Psoas muscle (tissue), 8 donors: Measurements from ENCODE around the gene PTGDR2. TPM values are rescaled to one million over a fixed set of nuclear protein-coding genes. Genes with fewer than 3 reads are reported as not detected.

Source experiments
- ATAC-seq, 4 donors: fragments of 200-7000 bp; cut with Tn5 transposase; one replicate each; pipeline ENCODE4 v1.9.1; 2020; ENCODE audit warnings: moderate library complexity in 3 of 4, mild to moderate bottlenecking in 2 of 4
- DNase-seq, 2 donors: peaks; one replicate each; pipeline ENCODE4 v3.0.0-alpha.2; 2020
- H3K27ac ChIP-seq: fragments of 200-600 bp; one replicate; pipeline ENCODE4 v1.8.0; 2022
- H3K27me3 ChIP-seq, 3 donors: fragments of 200-600 bp in 1 of 3; one replicate each; pipeline versions ENCODE4 v1.6.1 to v1.8.0; 2013 to 2022; ENCODE audit warnings: low read length in 2 of 3, mild to moderate bottlenecking in 2 of 3, moderate library complexity in 1 of 3; ENCODE audit not compliant: insufficient read depth in 3 of 3
- H3K36me3 ChIP-seq, 2 donors: fragments of 200-600 bp in 1 of 2; one replicate each; pipeline versions ENCODE4 v1.6.1 to v1.8.0; 2013 to 2022; ENCODE audit warnings: low read depth in 1 of 2, mild to moderate bottlenecking in 1 of 2, moderate library complexity in 1 of 2; ENCODE audit not compliant: insufficient read depth in 1 of 2
- H3K4me1 ChIP-seq: fragments of 200-600 bp; one replicate; pipeline ENCODE4 v1.8.0; 2022
- H3K4me3 ChIP-seq: fragments of 200-600 bp; one replicate; pipeline ENCODE4 v1.8.0; 2022; ENCODE audit warnings: mild to moderate bottlenecking
- H3K9me3 ChIP-seq: fragments of 200-600 bp; one replicate; pipeline ENCODE4 v1.8.0; 2022
- WGBS, 3 donors: extraction: QIAGEN DNeasy Blood & Tissue Kit; methylation state at CpG; one replicate each; pipeline versions ENCODE4 v1.1.6 to v1.1.7; 2013; 5-methylcytosine and 5-hydroxymethylcytosine counted together
- intact Hi-C, 2 donors: fragments of 100-400 bp; cut with DNase I; formaldehyde crosslinking; loops; one replicate each; pipeline versions ENCODE4 v1.11.0 to v1.14.2; 2022
- polyA plus RNA-seq, 3 donors: library from polyadenylated mRNA; stranded (reverse); fragments of 200-250 nt; gene quantifications; one replicate each; pipeline ENCODE4 v1.2.3, GENCODE V29; 2013
- total RNA-seq, 4 donors: library from RNA; stranded (reverse); fragmentation: NEBNext Ultra II Directional in 2 of 4; extraction: Animal tissue kit (Norgen Biotek cat#: 25700) in 2 of 4; gene quantifications; one replicate each; pipeline versions ENCODE4 v1.2.1 to v1.2.4, GENCODE V29; 2021 to 2023
- TF ChIP-seq, protein P1 (sequence below): fragments of 200-600 bp; IDR thresholded peaks from one replicate; pipeline ENCODE4 v1.8.0; 2022; ENCODE audit warnings: antibody characterized with exemption
- donor health status: healthy with polysubstance abuse.
- donor health status: DM: no; HTN: no; CAD: no; lungs with moderate emphysema.
- donor health status: Bipolar disorder and iron deficiency.
- donor health status: healthy.
- donor health status: DM: yes; HTN: yes; CAD: no.
- donor health status: DM: no; HTN: no; CAD: no.
- donor health status: DM: no; HTN: no; CAD: no.
- donor health status: DM: yes; HTN: yes; CAD: no.

PTGDR2 gene
- total and polyA plus RNA-seq, 7 donors = 0.53 to 13.9 (median 1.2) TPM

DNA sequence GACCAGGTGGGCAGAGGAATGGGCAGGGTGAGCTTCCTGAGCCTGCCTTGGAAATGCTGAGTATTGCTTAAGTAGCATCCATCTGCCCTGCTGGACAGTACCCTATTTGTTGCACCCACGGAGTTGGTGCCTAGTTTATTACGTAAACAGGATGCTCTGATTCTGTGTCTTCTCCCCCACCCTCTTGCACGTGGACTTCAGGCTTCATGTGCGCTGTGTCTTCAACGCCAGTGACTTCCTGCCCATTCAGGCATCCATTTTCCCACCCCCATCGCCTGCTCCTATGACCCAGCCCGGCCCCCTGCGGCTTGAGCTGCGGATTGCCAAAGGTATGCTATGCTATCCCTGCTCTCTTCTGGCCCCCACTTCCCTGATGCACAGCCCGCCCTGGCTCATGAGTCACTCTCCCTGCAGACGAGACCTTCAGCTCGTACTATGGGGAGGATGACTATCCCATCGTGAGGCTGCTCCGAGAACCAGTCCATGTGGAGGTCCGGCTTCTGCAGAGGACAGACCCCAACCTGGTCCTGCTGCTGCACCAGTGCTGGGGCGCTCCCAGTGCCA, 17.3 kb upstream of the PTGDR2 start:
- Histone ChIP-seq H3K27me3 (no peaks in the 10 kb centered on the region), H3K27ac (peak overlapping the region; percentile 46), H3K36me3 (no peaks in the 10 kb centered on the region), H3K4me1 (peaks cover 48% of the 10 kb centered on the region), H3K9me3 (no peaks in the 10 kb centered on the region), H3K4me3 (no peak overlapping the region)
- WGBS, 3 donors = 64 to 70% (median 69%) methylated on average over 16 of the region's 16 CpGs
- ATAC-seq (peak; percentile 17 to 36 (median 24)), DNase-seq (peak; percentile 49 to 66)
- intact Hi-C loops = no loop called here
- TF ChIP-seq, protein P1, sequence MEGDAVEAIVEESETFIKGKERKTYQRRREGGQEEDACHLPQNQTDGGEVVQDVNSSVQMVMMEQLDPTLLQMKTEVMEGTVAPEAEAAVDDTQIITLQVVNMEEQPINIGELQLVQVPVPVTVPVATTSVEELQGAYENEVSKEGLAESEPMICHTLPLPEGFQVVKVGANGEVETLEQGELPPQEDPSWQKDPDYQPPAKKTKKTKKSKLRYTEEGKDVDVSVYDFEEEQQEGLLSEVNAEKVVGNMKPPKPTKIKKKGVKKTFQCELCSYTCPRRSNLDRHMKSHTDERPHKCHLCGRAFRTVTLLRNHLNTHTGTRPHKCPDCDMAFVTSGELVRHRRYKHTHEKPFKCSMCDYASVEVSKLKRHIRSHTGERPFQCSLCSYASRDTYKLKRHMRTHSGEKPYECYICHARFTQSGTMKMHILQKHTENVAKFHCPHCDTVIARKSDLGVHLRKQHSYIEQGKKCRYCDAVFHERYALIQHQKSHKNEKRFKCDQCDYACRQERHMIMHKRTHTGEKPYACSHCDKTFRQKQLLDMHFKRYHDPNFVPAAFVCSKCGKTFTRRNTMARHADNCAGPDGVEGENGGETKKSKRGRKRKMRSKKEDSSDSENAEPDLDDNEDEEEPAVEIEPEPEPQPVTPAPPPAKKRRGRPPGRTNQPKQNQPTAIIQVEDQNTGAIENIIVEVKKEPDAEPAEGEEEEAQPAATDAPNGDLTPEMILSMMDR = no peak

DNA sequence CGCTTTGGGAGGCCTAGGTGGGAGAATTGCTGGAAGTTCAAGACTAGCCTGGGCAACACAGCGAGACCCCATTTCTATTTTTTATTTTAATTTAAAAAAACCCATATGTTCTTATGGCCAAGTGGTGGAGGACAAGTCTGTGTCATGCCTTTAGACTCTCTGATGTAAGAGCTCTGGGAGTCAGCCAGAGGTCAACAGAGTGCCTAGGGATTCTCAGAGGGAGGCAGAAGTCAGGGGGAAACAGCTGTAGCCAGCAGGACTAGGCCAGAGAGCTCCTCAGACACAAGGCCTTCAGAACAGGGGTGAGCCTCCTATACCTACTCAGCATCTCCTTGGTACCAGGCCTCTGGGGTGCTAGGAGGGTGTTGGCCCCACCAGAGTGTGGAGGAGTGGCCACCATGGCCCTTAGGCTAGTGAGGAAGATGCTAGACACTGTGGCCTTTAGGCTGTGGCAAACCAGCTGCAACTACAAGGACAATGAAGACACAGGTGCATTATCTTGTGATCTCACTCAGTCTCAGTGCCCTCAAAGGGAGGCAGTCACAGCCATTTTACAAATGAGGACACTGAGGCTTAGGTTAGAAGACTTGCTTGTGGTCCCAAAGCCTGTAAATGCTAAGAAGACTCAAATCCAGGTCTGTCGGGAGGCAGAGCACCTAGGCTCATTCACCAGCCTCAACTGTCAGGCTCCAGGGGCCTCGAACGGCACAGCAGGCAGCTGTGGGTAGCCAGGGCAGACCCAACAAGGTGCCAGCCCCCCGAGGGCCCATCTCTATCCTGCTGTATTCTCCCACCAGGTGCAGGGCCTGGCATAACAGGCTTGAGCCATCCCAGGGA, 16.6 kb upstream of the PTGDR2 start:
- Histone ChIP-seq H3K36me3 (no peaks in the 10 kb centered on the region), H3K27me3 (no peaks in the 10 kb centered on the region), H3K27ac (peak overlapping the region; percentile 46), H3K9me3 (no peaks in the 10 kb centered on the region), H3K4me3 (no peak overlapping the region), H3K4me1 (peaks cover 42% of the 10 kb centered on the region)
- TF ChIP-seq, protein P1 = no peak
- DNase-seq = peak in 1 of 2 donors; percentile 54
- peak in 3 of 4 donors; percentile 47 to 77 (median 73) for ATAC-seq
- intact Hi-C loops = no loop called here
- WGBS, 3 donors = 84 to 88% (median 87%) methylated on average over 6 of the region's 6 CpGs

DNA sequence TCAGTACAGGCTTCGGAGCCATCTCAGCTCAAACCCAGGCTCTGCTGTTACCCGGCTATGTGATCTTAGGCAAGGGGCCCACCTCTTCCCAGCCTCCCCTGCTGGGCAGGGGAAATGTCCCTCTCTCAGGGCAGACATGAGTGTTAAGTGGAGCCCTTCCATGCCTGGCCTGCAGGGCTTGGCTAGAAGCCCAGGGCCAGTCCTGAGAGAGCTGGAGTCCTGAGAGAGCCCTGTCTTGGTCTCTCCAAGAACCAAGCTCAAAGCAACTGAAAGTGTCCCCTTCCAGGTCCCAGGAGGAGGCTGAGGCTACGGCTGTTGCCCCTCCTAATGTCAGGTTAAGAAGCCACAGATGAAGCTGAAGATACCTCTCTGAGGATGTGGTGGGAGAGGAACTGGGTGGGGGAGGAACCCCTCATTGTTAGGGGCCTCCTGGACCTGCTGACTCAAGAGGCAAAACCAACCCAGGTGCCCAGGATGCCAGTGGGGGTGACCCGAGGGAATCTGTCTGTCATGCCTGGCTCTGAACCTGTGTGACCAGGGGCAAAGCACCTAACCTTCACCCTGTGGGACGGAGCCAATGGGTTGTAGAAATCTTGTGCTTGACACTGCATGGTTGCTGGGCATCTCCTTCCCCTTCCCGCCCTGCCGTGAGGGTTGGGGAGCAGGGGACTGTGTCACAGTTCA, 15.8 kb upstream of the PTGDR2 start:
- Histone ChIP-seq H3K36me3 (no peaks in the 10 kb centered on the region), H3K27me3 (no peaks in the 10 kb centered on the region), H3K27ac (peak overlapping the region; percentile 4), H3K9me3 (no peaks in the 10 kb centered on the region), H3K4me3 (no peak overlapping the region), H3K4me1 (peaks cover 42% of the 10 kb centered on the region)
- 70 to 75% (median 73%) methylated on average over 7 of the region's 7 CpGs for WGBS, 3 donors
- TF ChIP-seq, protein P1 = no peak
- ATAC-seq = peak in 2 of 4 donors; percentile 24 to 62
- intact Hi-C loops = no loop called here
- peak in 1 of 2 donors; percentile 60 for DNase-seq

DNA sequence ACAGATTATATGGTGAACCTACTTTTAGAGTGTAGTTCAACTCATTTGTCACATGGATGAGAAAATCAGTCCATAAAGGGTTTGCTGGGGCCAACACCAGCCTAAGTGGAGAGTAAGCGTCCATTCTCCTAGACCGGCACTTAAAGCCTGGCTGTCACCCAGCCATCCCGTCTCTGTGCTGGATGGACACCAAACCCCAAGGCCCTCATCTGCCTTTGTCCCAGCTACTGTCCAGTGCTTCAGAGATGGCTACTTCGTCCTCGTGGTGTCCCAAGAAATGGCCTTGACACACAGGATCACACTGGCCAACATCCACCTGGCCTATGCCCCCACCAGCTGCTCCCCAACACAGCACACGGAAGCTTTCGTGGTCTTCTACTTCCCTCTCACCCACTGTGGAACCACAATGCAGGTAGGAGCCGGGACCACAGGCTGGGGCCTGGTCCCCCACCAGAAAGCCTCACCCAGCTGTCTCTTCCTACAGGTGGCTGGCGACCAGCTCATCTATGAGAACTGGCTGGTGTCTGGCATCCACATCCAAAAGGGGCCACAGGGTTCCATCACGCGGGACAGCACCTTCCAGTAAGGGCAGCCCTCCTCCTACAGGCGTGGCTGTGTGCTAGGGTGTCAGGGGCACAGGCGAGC, 15.1 kb upstream of the PTGDR2 start:
- H3K4me1 ChIP-seq = peaks cover 39% of the 10 kb centered on the region
- no peaks in the 10 kb centered on the region for H3K36me3 ChIP-seq
- 73 to 84% (median 74%) methylated on average over 13 of the region's 13 CpGs for WGBS, 3 donors
- no peak overlapping the region for H3K4me3 ChIP-seq
- intact Hi-C loops = no loop called here
- H3K9me3 ChIP-seq = no peaks in the 10 kb centered on the region
- DNase-seq (no peak), ATAC-seq (no peak)
- peak overlapping the region; percentile 4 for H3K27ac ChIP-seq
- TF ChIP-seq, protein P1 = no peak
- H3K27me3 ChIP-seq = no peaks in the 10 kb centered on the region
